Femur (tissue), 1 donor: ENCODE results near the gene GHDC.
A peak's percentile ranks its signal among the peaks of the same experiment; 100 is the strongest.
"Not testable (repeated sequence)": the region's sequence is repeated elsewhere in the genome, so short reads cannot be mapped to it uniquely, and the experiment has no call there.

Experiments used
- DNase-seq: peaks from one replicate; pipeline ENCODE4 v3.0.0-alpha.2; 2017

Gene GHDC

DNA sequence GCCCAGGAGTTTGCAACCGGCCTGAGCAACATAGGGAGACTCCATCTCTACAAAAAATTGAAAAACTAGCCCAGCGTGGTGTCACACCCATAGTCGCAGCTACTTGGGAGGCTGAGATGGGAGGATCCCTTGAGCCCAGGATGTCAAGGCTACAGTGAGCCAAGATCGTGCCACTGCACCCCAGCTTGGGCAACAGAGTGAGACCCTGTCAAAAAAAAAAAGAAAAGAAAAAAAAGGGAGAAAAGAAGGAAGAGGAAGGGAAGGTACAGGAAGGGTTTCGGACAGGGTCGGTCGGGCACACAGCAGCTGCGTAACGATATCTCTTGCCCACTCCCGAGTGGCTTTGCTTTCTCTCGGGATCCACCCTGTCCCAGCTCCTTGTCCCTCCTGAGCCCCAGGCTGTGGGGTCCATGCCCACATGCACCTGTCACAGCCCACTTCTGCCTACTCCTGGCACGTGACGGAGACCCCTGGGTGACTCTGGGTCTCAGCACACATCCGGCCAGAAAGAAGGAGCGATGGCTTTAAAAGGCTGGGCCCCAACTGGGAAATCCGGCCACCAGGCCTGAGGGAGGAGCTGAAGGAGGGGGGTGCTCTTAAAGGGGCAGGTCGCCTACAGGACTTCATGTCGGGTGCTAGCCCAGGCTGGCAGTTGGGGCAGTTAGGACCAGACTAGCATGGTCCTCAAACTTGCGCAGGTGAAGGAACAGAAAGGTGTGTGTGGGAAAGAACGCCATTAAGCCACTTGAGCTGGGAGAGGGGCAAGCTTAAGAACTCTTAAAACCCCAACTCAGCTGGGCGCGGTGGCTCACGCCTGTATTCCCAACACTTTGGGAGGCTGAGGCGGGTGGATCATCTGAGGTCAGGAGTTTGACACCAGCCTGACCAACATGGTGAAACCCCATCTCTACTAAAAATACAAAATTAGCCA is at the start of gene GHDC:
Gene GHDC (minus strand): TSS at position 526 of the 931 bp plus-strand sequence. CDS start 913 bp downstream, outside the sequence.
- DNase-seq, result peak; percentile 90

DNA sequence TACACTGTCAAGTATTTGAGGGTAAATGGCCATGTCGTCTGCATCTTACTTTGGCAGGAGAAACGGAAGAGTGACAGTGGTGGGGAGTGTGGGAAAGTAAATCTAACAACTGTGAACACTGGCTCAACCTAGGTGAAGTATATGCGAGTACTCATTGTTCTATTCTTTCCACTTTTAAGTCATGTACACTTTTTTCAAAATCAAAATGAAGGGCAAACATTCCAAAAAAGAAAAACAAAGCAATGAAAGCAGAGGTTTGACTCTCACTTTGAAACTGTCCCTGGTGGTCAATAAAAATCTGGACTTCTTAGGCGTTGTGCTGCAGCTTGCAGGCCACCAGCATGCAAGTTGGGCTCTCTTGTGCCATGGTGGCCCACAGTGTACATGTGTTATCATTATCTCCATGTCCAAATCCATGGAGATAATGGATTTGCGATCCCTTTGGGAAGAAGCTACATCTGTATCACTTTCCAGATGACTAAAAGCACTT is 49.2 kb upstream of the GHDC start:
- no peak for DNase-seq

DNA sequence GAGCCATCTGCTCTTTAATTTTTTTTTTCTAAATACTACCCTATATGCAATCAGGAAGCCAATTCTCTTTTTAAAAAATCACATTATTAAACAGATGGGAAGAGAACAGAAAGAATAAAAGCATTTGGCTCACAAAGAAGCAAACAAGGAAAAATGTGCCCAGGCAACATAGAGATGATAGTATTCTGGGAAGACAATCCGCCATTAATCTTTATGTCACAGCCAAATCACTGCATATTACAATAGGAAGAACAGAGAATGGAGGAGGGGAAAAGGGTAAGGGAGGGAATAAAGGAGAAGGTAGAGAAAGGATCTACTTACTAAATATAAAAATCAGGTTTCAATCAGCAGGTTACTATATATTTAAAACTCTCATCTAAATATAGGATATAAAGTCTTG is 47.6 kb upstream of the GHDC start:
- no peak for DNase-seq

DNA sequence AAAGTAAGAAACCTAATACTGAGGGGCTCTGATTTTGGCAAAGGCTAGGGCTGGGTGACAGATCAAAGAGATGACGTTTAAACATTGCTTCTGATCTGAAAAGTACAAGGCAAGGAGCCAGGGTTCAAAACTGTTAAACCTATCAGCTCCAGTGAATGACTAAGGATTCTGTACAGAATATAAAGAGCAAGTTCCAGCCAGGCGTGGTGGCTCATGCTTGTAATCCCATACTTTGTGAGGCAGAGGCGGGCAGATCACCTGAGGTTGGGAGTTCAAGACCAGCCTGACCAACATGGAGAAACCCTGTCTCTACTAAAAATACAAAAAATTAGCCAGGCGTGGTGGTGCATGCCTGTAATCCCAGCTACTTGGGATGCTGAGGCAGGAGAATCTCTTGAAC is 46.6 kb upstream of the GHDC start:
- not testable (repeated sequence) for DNase-seq

DNA sequence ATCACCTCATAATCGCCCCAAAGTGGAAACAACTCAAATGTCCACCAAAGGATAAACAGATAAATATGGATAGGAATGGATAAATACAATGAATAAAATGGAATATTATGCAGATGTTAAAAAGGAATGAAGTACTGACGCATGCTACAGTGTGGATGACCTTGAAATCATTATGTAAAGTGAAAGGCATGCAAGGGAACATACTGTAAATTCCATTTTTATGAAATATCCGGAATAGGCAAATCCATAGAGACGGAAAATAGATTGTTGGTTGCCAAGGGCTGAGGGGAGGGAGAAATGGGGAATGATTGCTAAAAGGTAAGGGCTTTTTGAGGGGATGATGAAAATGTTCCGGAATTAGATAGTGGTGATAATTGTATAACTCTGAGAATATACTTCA is 45.9 kb upstream of the GHDC start:
- no peak for DNase-seq

DNA sequence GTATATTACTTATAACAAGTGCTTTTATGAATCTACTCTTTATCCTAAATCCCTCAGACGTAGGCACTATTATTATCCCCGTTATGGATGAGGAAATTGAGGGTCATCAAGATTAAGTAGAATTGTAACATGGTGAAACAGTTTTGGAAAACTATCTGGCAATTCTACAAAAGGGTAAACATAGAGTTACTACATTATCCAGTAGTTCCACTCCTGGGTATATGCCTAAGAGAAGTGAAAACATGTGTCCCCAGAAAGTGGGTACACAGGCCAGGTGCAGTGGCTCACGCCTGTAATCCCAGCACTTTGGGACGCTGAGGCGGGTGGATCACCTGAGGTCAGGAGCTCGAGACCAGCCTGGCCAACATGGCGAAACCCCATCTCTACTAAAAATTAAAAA is 45.3 kb upstream of the GHDC start:
- not testable (repeated sequence) for DNase-seq

GRCh38 chr17:42236760-42237159 is 42.5 kb upstream of the GHDC start:
- no peak for DNase-seq

DNA sequence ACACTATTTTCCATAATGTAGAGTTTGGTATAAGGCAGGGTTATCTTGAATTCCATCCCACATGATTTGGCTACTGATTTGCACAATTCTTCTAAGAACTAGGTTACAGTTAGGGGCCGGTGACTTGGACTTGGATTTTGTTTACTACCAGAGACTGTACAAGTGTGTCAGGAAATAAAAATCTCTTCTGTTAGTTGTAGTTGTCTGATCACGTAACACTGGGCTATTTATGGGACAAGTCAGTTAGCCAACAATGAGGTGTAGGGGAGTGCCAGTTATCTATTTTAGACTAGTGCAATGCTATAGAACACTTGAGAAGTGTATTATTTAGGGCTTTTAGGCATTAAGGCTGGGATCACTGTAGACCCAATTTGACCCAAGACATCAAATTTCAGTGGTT is 39.7 kb upstream of the GHDC start:
- no peak for DNase-seq

DNA sequence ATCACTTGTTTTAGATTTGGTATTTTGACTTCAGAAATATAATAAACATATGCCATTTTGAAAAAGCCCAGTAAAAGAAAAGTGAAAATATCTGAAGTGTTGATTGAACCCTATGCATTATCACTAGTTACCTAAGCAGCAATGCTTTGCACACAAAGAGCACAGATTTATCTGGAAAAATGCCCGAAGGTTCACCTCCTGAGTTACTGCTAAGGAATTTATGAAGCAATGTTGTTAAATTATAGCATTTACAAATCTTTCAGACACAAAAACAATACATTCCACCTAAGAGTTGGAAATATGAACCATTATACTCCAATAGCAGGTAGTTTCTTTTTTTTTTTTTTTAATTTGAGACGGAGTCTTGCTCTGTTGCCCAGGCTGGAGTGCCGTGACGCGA is 38.9 kb upstream of the GHDC start:
- DNase-seq, result no peak

DNA sequence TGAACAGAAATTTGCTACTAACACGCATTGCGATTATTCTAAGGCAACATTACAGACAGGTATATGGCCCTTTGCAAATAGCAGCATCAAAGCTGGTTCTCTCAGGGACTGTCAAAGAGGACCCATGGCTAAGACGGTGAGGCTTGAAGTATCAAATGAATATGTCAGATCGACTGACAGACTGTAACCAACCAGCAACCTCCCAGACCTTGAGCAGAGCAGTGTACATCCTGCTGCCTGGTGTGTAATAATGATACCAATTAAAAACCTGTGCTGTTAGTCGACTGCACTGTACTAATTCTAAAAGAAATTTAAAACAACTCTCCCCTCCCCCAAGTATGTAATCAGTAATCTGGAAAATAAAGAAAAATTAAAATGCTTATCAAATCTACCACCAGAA is 35.9 kb upstream of the GHDC start:
- DNase-seq, result no peak

GRCh38 chr17:42227849-42228700 is 33.8 kb upstream of the GHDC start:
- no peak for DNase-seq

DNA sequence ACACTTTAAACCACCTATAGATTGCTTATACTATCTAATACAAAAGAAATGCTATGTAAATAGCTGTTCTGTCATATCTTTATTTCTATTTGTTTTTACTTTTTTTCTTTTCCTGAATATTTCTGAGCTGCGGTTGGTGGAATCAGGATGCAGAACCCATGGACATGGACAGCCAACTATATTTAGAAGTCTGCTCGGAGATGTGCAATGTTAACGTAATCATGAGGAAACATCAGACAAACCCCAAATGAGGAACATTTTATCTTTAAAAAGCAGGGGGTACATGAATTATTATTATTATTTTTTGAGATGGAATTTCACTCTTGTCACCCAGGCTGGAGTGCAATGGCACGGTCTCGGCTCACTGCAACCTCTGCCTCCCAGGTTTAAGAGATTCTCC is 31.4 kb upstream of the GHDC start:
- DNase-seq, result no peak

GRCh38 chr17:42224651-42225050 is 30.4 kb upstream of the GHDC start:
- no peak for DNase-seq

GRCh38 chr17:42221886-42222745 is 27.8 kb upstream of the GHDC start:
- DNase-seq, result peak; percentile 41

- not testable (repeated sequence) for DNase-seq
These were observed 25.0 kb upstream of the GHDC start for GRCh38 chr17:42219280-42219679.

DNA sequence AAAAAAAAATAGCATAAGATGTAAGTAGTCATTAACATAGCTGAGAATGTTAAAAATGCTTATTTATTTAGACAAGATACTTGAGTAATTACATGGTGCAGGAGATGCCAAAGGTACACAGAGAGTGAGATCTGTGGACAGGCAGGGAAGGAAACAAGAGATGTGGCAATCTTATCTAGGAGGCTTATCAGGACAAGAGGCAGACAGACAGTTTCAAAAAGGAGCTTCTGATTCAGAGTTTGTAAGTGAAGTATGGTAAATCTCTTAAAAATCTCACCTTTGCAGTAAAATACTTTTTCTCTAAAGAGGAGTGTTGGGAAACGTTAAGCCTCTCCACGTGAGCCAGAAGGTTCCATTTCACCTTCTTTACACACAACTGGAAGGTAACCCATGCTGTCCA is 19.9 kb upstream of the GHDC start:
- no peak for DNase-seq

- DNase-seq, result no peak
These were observed 18.1 kb upstream of the GHDC start for GRCh38 chr17:42212382-42212781.

DNA sequence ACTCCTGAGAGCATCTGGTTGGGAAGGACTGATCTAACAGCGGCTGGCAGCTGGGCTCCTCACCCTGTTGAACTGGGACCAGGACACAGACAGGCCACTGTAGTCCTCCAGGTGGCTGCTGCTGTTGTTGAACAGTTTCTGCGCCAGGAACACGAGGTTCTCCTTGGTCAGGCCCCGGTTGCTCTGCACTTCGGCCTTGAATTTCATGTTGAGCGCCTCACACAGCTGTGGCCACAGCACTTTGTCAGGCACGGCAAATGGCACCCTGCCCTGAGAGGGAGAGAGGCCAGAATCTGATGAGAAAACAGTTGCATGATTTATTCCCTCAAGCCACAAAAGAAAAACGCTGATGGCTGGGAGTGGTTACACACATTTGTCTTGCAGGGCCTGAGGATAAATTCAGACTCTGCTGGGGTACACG is 17.6 kb upstream of the GHDC start:
- DNase-seq, result peak; percentile 80

DNA sequence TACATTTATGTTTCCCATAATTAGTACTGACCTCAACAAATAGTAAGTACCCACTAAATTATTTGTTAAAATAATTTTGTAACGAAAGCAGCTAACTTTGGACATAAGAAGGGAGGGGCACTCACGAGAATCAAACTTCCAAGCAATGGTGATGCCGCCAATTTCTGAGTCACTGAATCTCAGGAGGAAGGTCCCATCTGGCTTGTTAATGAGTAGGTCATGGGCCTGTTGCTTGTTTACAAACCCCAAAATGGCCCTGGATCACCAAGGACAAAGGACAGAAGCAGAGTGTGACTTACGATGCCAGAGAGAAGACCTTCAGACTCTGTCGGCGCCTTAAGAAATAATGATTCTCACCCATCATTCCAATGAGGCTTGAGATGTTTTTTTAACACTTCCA is 15.8 kb upstream of the GHDC start:
- DNase-seq, result no peak

- DNase-seq, result not testable (repeated sequence)
These were observed 11.9 kb upstream of the GHDC start for GRCh38 chr17:42206153-42206612.

DNA sequence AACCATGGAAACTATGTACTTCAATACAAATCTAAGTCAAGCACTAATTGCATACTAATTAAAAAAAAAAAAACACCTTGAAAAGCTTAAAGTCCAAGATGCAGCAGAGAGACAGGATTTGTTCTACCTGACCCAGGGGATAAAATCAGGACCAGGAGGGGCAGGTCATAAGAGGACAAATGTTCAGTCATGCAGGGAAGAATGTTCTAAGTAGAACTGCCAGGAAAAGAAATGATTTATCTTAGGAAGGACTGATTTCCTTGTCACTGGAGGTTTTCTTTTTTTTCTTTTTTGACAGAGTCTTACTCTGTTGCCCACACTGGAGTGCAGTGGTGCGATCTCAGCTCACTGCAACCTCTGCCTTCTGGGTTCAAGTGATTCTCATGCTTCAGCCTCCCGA is 9.1 kb upstream of the GHDC start:
- DNase-seq, result no peak

GRCh38 chr17:42202696-42203095 is 8.4 kb upstream of the GHDC start:
- DNase-seq, result no peak

- no peak for DNase-seq
These were observed 7.9 kb upstream of the GHDC start for GRCh38 chr17:42202159-42202558.
